Activated B cell treated with CpG ODN at 0.5 μM for 24 hours (primary cell): ENCODE results near the gene FAM193A. TPM values are rescaled to one million over a fixed set of nuclear protein-coding genes. Genes with fewer than 3 reads are reported as not detected.
A peak's percentile ranks its signal among the peaks of the same experiment; 100 is the strongest.

ENCODE experiments used
- ATAC-seq: fragments of 200-7000 bp; cut with Tn5 transposase; one replicate; pipeline ENCODE4 v1.10.0; 2021; ENCODE audit warnings: low read depth, mild to moderate bottlenecking, moderate library complexity
- CTCF ChIA-PET: fragments of 350-600 bp; sonication (Branson Sonifier 250); formaldehyde crosslinking; loops from one replicate; lab custom pipeline; 2021; ENCODE audit warnings: antibody characterized with exemption; lab: Charles Lee
- POLR2A ChIA-PET: fragments of 350-600 bp; sonication (Branson Sonifier 250); formaldehyde crosslinking; loops from one replicate; lab custom pipeline; 2021; ENCODE audit warnings: antibody characterized with exemption; lab: Charles Lee
- DNase-seq: peaks from one replicate; pipeline ENCODE4 v3.0.0; 2022
- H3K27ac Mint-ChIP-seq: one replicate; pipeline ENCODE4 v1.8.0; 2020; ENCODE audit warnings: mixed read lengths
- H3K27me3 Mint-ChIP-seq: one replicate; pipeline ENCODE4 v1.8.0; 2021; ENCODE audit warnings: mixed read lengths
- H3K36me3 Mint-ChIP-seq: one replicate; pipeline ENCODE4 v1.8.0; 2021; ENCODE audit warnings: low read depth, mixed read lengths
- H3K4me1 Mint-ChIP-seq: one replicate; pipeline ENCODE4 v1.8.0; 2021; ENCODE audit warnings: mixed read lengths
- H3K4me3 Mint-ChIP-seq: one replicate; pipeline ENCODE4 v1.8.0; 2020; ENCODE audit warnings: mild to moderate bottlenecking, mixed read lengths
- H3K9me3 Mint-ChIP-seq: one replicate; pipeline ENCODE4 v1.8.0; 2020; ENCODE audit warnings: mixed read lengths
- CTCF ChIP-seq: fragments of 200-600 bp; IDR thresholded peaks from one replicate; pipeline ENCODE4 v1.8.0; 2022; ENCODE audit warnings: antibody characterized with exemption, mild to moderate bottlenecking
- intact Hi-C: fragments of 100-400 bp; cut with micrococcal nuclease; formaldehyde crosslinking; loops from one replicate; pipeline ENCODE4 v1.15.1; 2024
- total RNA-seq: library from RNA; stranded (reverse); gene quantifications from 2 replicates; pipeline ENCODE4 v1.2.3, GENCODE V29; 2022

FAM193A gene
- total RNA-seq, 1 donor from 2014 or later = 42.8 TPM

GRCh38 chr4:2684486-2684885, 148.0 kb downstream of the FAM193A start:
- no peak overlapping the region for H3K27ac Mint-ChIP-seq
- intact Hi-C loops = no loop called here
- H3K9me3 Mint-ChIP-seq = no peaks in the 10 kb centered on the region
- ATAC-seq (no peak), DNase-seq (no peak)
- no peak for TF ChIP-seq CTCF
- no peak overlapping the region for H3K4me3 Mint-ChIP-seq
- POLR2A ChIA-PET = no interaction called here
- H3K4me1 Mint-ChIP-seq = peaks cover 14% of the 10 kb centered on the region
- H3K27me3 Mint-ChIP-seq = no peaks in the 10 kb centered on the region
- peaks cover 75% of the 10 kb centered on the region for H3K36me3 Mint-ChIP-seq
- CTCF ChIA-PET = no interaction called here

DNA sequence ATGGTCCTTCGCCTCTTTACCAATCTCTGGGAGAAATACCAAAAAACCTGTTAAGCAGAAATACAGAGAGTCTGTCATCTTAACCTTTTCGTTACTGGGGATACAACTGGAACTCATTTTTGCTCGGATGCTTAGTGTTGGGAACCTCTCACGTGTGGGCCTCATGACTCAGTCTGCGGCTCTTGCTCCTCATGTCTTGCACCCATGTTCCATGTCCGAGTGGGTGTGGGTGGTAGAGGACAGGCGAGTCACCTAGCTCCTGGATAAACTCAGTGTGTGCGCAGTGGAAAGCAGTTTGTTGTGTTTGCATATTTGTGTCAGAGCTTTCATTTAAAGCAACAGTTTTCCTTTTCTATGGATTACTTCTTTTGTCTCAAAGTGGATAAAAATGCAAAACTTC, 149.1 kb downstream of the FAM193A start:
- ChIA-PET CTCF (no interaction called here), POLR2A (no interaction called here)
- Mint-ChIP-seq H3K27me3 (no peaks in the 10 kb centered on the region), H3K36me3 (peaks cover 73% of the 10 kb centered on the region), H3K4me3 (no peak overlapping the region), H3K9me3 (no peaks in the 10 kb centered on the region), H3K4me1 (peaks cover 25% of the 10 kb centered on the region), H3K27ac (no peak overlapping the region)
- no peak for TF ChIP-seq CTCF
- ATAC-seq (no peak), DNase-seq (no peak)
- intact Hi-C loops = no loop called here

GRCh38 chr4:2686379-2687265, 150.2 kb downstream of the FAM193A start:
- peaks cover 71% of the 10 kb centered on the region for H3K36me3 Mint-ChIP-seq
- no peak for DNase-seq
- no peak overlapping the region for H3K4me3 Mint-ChIP-seq
- peak overlapping the region; percentile 46 for H3K27ac Mint-ChIP-seq
- no peaks in the 10 kb centered on the region for H3K27me3 Mint-ChIP-seq
- peaks cover 36% of the 10 kb centered on the region for H3K4me1 Mint-ChIP-seq
- ATAC-seq = no peak
- no peak for TF ChIP-seq CTCF
- ChIA-PET CTCF (no interaction called here), POLR2A (interaction anchor here (0.6 to 0.9 kb wide), 2 partner anchors 10 to 134 kb away, joined by 3 to 6 read pairs; no protein-coding TSS in a partner anchor)
- H3K9me3 Mint-ChIP-seq = no peaks in the 10 kb centered on the region
- intact Hi-C loops = no loop called here

- H3K27ac Mint-ChIP-seq = peak overlapping the region; percentile 95
- intact Hi-C loops = no loop called here
- peaks cover 52% of the 10 kb centered on the region for H3K4me1 Mint-ChIP-seq
- H3K36me3 Mint-ChIP-seq = peaks cover 76% of the 10 kb centered on the region
- no peak for ATAC-seq
- no peaks in the 10 kb centered on the region for H3K27me3 Mint-ChIP-seq
- ChIA-PET POLR2A (interaction anchor here (0.5 kb wide), 1 partner anchor 183 kb away, joined by 3 read pairs; no protein-coding TSS in a partner anchor), CTCF (no interaction called here)
- peaks cover 5% of the 10 kb centered on the region for H3K9me3 Mint-ChIP-seq
- H3K4me3 Mint-ChIP-seq = no peak overlapping the region
- TF ChIP-seq CTCF = no peak
- no peak for DNase-seq
Observed at GRCh38 chr4:2688281-2688680, 151.8 kb downstream of the FAM193A start.

DNA sequence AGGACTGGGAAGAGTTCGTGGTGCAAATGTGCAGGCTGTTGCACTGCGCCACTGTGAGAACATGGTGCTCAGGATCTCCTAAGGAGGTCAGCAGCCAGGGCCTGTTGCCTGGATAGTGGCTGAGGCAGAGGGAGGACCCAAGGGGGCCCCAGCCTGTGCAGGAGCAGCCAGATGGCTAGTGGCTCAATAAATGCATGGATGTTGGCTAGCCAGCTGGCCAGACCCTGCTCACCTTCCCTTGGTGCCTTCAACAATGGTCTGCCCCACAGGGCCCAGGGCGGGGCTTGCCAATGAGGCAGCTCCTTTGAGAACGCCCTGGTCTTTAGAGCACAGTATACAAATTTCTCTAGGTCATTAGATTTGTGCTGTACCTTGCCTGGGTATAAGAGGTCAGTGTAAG, 152.2 kb downstream of the FAM193A start:
- Mint-ChIP-seq H3K4me1 (peaks cover 56% of the 10 kb centered on the region), H3K36me3 (peaks cover 76% of the 10 kb centered on the region), H3K27me3 (no peaks in the 10 kb centered on the region), H3K27ac (peak overlapping the region; percentile 95), H3K4me3 (no peak overlapping the region), H3K9me3 (peaks cover 5% of the 10 kb centered on the region)
- intact Hi-C loops = no loop called here
- no peak for TF ChIP-seq CTCF
- CTCF ChIA-PET = no interaction called here
- ATAC-seq (no peak), DNase-seq (no peak)
- POLR2A ChIA-PET = interaction anchor here (0.5 to 5.4 kb wide), 2 partner anchors 58 to 184 kb away, joined by 3 to 65 read pairs; no protein-coding TSS in a partner anchor
